ENCODE results near the gene DGKG. TPM values are rescaled to one million over a fixed set of nuclear protein-coding genes. Genes with fewer than 3 reads are reported as not detected.

DGKG gene
- total RNA-seq, 2 donors from 2014 or later = 0.49 to 1.5 TPM

DNA sequence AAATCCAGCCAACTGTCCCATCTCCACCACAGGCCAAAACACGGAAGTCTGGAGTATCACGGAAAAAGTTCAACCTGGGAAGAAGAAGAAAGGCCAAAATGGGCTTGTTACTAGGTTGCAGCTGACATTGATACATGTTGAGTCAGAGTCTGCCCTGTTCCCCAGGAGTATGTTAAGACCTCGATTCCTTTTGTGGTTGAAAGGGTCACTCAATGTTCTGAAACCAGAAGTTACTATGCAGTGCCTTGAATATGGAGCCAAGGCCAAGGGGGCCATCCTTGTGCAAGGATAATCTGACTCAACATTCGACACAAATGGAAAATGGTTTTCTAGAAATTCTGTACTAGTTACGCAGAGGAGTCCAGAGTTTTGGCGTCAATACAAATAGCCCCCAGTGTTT lies 104.2 kb downstream of the DGKG start:
- intact Hi-C loops (cut with DNase I, micrococcal nuclease) = loop anchor here (2.0 to 10.0 kb wide), 2 partner anchors 277 to 283 kb away; no protein-coding TSS in a partner anchor
- DNase-seq = no peak
- ATAC-seq = no peak

DNA sequence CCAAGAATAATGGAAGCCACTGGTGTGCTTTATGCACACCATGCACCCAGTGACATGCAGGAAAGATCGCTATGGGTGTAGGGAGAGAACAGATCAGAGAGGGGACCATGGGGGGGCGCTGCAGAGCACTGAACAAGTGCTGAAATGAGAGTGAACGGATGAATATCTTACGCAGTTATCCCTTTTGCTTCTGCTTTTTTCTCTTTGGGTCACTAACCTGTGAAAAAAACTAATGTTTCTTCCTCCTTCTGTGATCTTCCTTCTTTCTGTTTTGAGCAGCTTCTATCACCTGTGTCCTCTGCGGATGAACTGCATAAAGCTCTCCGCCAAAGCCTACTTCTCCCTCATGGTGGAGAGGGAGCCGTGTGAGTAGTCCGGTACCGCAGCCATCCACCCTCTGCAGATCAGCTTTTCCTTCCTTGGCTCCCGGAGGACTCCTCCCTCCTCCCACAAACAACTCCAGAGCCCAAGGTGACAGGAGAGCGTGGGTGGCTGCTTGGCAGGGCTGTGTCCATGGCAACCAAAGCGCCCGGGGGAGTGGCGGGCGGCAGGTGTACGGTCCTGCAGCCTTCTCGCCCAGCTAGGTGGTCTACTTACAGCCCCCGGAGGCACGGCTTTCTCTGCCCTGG lies 106.2 kb downstream of the DGKG start:
- DNase-seq = peak in 1 of 2 donors; percentile 77
- ATAC-seq = peak; percentile 59
- intact Hi-C loops (cut with DNase I, micrococcal nuclease) = loop anchor here in 1 of 2 donors (10.0 kb wide), 1 partner anchor 279 kb away; no protein-coding TSS in a partner anchor

DNA sequence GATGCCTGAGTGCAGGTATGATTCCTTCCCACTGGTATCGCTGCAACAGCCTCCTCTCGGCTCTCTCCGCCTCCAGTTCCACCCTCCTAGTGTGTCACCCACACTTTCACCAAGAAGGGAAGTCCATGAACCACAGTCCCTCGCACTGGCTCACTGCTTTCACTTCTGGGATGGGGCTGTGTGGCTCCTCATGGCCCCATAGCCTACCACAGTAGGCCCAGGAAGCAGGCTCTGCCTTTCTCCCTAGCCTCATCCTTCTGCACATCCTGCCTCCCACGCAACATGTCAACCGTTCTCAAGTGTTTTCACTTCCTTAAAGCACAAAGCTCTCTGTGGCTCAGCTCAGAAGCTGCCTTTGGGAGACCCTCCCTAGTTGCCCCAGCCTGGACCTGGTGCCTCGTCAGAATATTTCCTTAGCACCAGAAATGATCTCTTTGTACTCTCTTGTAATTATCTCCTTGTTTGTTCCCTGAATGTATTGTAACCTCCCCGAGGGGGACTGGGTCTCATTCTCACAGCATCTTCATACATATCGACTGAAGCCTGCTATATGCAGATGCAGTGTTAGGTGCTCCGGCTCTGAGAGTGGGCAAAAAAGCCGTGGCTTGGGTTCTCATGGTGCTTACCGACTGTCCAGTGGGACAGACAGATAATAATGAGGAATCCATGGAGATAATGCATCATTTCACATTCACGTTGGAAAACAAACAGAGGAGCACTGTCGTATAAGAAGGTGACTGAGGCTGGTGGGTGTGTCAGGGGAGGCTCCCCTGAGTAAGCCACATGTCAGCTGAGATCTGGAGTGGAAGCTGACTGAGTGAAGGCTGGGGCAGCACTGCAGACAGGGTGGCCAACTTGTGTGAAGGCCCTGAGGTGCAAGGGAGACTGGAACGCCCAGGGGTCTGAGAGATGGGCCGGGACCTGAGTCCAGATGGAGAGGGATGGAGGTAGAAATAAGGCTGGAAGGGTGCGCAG lies 107.1 kb downstream of the DGKG start:
- DNase-seq (peak in 1 of 2 donors; percentile 11), ATAC-seq (no peak)
- intact Hi-C loops (cut with DNase I, micrococcal nuclease) = loop anchor here in 1 of 2 donors (10.0 kb wide), 1 partner anchor 280 kb away; no protein-coding TSS in a partner anchor

DNA sequence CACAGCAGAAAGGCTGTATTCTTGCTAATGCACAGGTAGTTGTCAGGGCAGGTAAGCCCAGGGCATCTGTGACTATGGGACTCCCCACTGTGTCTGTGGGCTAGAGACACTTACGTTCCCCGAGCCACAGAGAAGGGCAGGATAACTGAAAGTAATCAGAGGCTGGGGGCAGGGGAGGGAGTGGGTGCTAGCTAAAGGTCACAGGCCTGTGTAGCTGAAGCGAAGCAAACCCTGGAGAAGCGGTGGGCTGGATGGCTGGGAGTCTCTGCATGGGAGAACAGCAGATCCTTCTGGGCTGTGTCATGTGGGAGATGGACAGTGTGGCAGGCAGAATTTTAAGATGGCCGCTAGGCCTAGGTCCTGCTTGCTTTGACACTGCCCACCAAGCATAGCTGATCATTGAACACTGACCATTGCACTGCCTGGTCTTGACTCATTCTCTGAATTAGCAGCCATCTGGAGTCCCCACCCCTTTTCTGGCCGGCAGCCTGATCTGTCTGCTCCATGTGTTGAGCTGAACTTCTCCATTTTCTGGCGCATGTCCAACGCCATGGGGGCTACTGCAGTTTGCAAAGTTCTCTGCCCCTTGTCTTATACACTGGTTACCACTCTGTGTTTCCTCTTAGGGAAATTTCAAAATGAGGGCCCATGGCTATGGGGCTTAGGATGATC lies 110.0 kb downstream of the DGKG start:
- ATAC-seq (no peak), DNase-seq (no peak)
- intact Hi-C loops (cut with DNase I, micrococcal nuclease) = loop anchor here in 1 of 2 donors (10.0 kb wide), 1 partner anchor 283 kb away; no protein-coding TSS in a partner anchor

DNA sequence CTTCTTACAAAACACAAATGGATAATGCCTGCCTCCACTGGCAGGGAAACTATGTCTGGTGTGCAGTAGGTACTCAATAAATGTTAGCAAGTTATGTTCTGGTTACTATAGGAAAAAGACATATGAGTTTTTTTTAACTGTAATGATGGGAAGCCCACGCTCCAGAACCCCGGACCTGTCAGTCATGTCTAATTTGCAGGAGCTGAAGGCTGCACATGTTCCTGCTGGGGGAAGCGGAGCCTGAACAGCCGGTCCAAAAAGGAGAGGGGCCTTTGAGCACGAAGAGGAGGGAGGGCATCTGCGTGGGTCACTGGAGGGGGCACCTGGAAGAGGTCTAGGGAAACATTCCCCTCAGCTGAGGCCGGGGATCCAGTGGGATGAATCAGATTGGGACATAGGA lies 113.2 kb downstream of the DGKG start:
- DNase-seq (no peak), ATAC-seq (no peak)
- intact Hi-C loops (cut with DNase I, micrococcal nuclease) = no loop called here

DNA sequence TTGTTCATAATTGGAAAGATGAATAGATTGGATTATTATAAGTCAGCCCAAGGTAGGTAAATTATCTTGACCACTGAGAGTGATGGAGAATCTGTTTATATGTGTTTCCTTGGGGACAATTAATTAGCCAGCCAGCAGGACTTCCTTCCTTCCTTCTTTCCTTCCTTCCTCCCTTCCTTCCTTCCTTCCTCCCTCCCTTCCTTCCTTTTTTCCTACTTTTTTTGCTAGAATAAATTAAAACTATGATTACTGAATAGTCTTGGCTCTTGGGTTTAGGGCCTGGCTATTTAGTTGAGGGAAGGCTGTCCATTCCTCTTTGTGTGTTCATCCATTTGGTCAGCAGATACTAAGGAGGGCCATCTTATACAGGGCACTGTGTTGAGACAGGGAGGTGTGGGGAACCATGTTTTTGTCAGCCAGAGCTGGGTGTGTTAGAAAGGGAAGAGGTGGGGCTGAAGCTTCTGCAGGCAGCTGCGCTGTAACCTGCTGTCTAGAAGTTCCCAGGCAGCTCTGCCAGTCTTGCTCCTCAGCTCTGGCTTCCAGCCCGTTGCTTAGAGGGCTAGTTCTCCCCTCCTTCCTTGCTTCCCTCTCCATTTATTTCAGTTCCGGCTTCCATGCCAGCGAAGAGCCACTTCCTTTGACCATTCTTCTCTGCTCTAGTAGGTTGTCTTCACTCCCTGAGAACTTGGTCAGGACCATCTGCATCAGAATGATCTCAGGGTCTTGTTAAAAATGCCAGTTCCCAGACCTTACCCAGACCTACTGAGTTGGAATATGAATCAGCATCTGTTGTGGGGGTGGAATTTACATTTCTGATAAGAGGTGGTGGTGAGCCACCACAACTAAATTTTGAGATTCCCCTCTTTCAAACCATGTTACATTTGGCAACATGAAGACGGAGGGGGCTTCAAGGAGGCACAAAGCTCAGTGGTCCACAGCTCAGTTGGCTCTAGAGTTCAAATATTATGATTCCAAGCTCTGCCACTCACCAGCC lies 113.9 kb downstream of the DGKG start:
- DNase-seq (no peak), ATAC-seq (no peak)
- intact Hi-C loops (cut with DNase I, micrococcal nuclease) = no loop called here

DNA sequence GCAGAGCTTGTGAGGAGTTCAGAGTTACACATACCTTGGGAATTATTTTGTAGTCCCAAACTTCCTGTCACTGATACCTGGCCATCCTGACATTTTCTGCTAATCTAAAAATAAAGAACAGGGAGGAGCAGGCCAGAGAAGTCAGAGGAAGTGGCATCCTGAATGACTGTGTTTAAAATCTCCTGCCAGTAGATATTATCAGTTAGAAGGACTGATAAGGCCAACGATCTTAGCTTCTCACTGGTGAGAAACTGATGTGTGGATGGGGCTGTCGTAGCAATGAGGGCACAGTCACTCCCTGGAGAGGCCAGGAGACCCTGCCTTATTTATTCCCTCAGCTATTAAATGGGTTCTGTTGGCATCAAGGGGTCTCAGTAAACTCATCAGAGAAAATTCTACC lies 115.1 kb downstream of the DGKG start:
- intact Hi-C loops (cut with DNase I, micrococcal nuclease) = no loop called here
- ATAC-seq (no peak), DNase-seq (no peak)

DNA sequence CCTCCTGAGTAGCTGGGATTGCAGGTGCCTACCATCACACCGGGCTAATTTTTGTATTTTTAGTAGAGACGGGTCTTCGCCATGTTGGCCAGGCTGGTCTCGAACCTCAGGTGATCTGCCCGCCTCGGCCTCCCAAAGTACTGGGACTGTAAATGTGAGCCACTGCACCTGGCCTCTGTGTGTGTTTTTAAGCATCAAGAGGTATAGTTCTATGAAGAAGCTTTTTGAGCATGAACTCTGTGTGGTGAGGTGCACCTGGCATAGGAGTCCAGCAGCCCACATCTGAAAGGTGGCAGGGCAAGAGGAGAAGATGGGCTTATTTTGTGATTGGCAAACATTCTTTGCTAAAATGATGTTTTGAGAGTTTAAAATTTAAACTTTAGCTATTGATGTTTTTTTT lies 118.0 kb downstream of the DGKG start:
- DNase-seq (no peak), ATAC-seq (no peak)
- intact Hi-C loops (cut with DNase I, micrococcal nuclease) = no loop called here

DNA sequence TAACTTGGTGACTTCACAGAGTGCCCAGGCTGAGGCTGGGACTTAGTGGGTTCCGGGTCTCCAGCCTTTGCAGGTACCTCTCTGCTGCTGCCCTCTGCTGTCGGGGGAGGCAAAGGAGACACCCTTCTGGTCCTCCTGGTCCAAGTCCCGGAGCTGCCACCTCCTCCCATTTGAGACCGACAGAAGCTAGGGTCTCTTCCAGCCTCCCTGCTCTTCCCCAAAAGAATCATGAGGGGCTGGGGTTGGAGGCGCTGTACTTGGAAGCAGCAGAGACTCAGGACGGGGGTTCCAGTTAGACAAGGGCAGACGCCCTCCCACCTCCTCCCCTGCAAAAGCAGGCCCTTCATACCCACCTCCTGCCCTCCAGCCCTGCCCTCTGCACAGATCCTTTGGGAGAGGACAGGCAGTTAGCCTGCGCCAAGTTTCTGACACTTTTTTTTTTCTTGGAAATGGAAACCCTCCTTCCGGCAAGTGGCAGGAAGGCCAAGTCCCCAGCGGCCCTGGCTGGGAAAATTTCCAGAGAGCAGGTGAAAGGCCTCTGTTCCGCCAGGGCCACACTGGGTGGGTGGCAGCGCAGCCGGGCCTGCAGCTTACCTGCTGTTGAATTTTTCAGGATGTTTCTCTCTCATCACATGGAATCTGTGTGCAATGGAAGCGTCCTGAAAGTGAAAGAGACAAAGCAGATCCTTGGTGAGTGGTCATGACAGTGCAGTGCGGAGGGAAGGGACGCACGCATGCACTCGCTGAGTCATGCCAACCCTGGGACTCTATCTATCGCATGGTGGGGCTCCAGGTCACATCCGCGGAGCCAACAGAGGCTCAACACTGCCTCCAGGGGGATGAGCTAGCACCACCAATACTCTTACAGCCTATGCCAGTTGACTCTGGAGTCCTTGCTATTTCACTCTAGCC lies 119.9 kb downstream of the DGKG start:
- intact Hi-C loops (cut with DNase I, micrococcal nuclease) = no loop called here
- DNase-seq (peak; percentile 58 to 74), ATAC-seq (peak; percentile 84)

DNA sequence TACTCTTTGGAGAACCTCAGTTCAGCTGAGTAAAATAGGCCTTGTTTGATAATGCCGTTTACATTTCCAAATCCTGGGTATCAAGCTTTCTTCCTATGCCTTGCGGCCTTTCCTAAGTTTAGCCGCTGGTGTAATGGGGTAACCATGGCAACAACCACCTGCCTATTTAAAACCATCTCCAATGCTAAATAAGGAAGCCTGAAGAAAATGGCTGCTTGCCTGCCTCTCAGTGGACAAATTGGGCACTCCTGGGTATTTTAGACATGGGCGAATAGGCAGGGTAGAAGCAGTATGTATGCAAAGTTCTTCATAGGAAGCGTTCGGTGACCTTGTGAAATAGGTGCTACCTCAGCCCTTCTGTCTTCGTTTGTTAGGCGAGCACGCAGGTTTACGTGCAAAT lies 122.7 kb downstream of the DGKG start:
- DNase-seq (no peak), ATAC-seq (no peak)
- intact Hi-C loops (cut with DNase I, micrococcal nuclease) = loop anchor here in 1 of 2 donors (10.0 kb wide), 1 partner anchor 255 kb away; no protein-coding TSS in a partner anchor

DNA sequence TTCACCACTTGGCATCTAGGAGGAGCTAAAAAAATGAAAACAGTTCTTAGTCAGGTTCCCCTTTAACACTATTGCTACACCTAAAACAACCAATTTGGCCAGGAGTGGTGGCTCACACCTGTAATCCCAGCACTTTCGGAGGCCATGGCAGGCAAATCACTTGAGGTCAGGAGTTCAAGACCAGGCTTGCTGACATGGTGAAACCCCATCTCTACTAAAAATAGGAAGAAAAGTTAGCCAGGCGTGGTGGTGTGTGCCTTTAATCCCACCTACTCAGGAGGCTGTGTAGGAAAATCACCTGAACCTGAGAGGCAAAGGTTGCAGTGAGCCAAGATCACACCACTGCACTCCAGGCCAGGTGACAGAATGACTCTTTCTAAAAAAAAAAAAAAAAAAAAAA lies 124.1 kb downstream of the DGKG start:
- ATAC-seq (no peak), DNase-seq (no peak)
- intact Hi-C loops (cut with DNase I, micrococcal nuclease) = loop anchor here in 1 of 2 donors (10.0 kb wide), 1 partner anchor 253 kb away; no protein-coding TSS in a partner anchor

DNA sequence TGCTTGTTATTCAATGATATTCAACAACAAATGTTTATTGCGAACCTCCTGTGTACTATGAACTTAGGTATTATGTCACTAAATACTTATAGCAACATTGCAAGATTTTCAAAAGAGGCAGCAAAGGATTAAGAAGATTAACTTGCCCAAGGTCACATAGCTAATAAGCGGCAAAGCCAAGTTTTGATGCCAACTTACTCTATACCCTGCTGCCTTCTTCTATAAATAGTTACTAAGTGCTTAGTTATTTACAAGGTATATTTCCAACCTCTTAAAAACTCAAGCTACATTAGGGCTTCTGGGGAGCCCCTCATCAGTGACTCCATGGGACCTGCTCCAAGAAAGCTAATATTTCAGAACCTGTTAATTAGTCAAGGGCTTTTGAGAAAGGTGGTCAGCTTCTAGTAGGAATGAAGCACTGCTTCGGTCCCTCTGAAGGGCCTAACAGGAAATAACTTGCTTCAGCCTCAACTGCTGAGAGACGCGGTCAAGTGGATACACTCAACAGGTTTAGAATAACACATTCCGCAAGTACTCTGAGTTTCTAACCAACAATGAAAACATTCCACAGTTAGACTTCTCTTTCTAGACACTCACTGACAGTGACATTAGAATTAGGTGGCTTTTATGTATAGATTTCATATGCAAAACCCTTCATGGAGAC lies 125.5 kb downstream of the DGKG start:
- ATAC-seq (no peak), DNase-seq (no peak)
- intact Hi-C loops (cut with DNase I, micrococcal nuclease) = loop anchor here in 1 of 2 donors (10.0 kb wide), 1 partner anchor 252 kb away; no protein-coding TSS in a partner anchor

DNA sequence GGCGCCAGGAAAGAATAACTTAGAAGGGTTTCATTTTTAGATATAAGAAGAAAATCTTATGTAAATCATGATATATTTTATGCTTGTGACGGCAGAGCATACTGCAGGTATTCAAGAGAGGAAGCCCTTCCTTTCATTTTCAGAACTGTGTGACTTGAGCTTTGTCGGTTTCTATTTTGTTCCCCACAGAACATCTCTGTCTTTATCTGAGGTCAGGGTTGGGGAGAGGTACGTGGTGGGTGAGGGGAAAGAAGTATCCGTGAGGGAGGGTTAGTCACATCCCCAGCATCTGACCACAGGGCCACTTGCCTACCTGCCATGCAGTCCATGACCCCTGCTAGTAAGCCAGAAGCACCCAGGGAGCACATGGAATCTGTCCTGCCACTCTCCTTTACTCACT lies 126.5 kb downstream of the DGKG start:
- DNase-seq (no peak), ATAC-seq (no peak)
- intact Hi-C loops (cut with DNase I, micrococcal nuclease) = loop anchor here in 1 of 2 donors (10.0 kb wide), 1 partner anchor 251 kb away; no protein-coding TSS in a partner anchor

DNA sequence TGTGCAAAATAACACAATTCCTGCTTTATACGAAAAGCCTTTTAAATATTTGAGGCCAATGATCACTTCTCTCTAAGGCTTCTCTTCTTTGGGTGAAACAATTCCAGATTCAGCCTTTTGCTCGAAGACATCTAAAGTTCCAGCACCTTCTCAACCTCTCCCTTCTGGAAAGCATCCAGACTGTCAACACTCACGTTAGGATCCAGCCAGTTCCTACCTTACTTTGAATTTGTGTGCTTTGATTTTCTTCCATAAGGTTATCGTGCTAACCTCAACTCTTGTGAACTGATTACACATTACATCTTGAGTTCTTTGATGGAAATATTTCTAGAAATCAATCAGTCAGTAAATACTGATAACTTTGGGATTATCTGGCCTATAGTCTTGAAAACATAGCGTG lies 127.9 kb downstream of the DGKG start:
- intact Hi-C loops (cut with DNase I, micrococcal nuclease) = loop anchor here in 1 of 2 donors (10.0 kb wide), 1 partner anchor 249 kb away; no protein-coding TSS in a partner anchor
- DNase-seq = no peak
- no peak for ATAC-seq

DNA sequence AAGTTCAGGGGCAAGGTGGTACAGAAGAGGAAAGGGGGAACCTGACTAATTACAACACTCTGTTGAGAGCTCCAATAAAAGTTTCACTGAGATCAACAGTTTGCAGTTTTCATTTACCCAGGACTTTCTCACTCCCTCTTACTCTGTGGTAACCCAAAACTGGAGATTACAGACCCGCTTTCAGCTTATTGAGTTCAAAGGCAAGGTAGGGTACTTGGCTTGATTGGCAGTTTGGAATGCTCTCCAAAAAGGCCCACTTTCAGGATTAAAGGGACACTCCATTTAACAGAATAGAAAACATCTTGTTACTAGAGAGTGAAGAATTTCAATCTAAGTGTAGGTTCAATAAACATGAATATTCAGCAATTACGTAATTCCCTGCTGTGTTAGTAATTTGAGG lies 135.6 kb downstream of the DGKG start:
- DNase-seq (no peak), ATAC-seq (no peak)
- intact Hi-C loops (cut with DNase I, micrococcal nuclease) = no loop called here

DNA sequence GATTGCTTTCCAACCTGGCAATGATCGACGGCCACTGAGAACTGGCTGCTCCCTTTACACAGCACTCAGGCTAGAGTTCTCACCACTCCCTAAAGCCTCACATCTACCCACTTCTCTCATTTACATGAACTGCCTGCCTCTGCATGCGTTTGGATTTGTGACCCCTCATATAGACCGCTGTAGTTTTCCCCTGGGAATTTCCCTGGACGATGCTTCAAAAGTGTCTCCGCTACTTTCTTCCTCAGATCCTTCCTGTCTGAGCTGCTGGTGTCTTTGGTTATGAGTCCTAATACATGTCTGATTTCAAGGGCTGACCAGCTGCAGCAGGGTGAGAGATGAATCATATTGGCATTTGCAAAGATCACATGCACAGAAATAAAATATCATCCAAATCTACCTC lies 136.4 kb downstream of the DGKG start:
- intact Hi-C loops (cut with DNase I, micrococcal nuclease) = no loop called here
- DNase-seq = no peak
- ATAC-seq = no peak

Data from left colon (tissue), 2 donors.